ENCODE measurements around the gene ALDH4A1.

- TF ChIP-seq POLR2AphosphoS5 (IDR thresholded peaks at IDR 0.05) = no peak
- no peak for TF ChIP-seq CTCF (IDR thresholded peaks at IDR 0.05)
Measured at GRCh38 chr1:18836654-18837053, 65.7 kb downstream of the ALDH4A1 start.

Data from stomach (tissue), 4 donors.